NCI-H1417 treated with DMSO at 0.1 percent for 48 hours (cell line): ENCODE measurements around the gene B4GAT1.
"Not testable (repeated sequence)": the region's sequence is repeated elsewhere in the genome, so short reads cannot be mapped to it uniquely, and the experiment has no call there.

ENCODE experiments used
- DNase-seq: peaks from one replicate; lab custom pipeline; 2025; lab: John Stamatoyannopoulos, UW

B4GAT1 gene

DNA sequence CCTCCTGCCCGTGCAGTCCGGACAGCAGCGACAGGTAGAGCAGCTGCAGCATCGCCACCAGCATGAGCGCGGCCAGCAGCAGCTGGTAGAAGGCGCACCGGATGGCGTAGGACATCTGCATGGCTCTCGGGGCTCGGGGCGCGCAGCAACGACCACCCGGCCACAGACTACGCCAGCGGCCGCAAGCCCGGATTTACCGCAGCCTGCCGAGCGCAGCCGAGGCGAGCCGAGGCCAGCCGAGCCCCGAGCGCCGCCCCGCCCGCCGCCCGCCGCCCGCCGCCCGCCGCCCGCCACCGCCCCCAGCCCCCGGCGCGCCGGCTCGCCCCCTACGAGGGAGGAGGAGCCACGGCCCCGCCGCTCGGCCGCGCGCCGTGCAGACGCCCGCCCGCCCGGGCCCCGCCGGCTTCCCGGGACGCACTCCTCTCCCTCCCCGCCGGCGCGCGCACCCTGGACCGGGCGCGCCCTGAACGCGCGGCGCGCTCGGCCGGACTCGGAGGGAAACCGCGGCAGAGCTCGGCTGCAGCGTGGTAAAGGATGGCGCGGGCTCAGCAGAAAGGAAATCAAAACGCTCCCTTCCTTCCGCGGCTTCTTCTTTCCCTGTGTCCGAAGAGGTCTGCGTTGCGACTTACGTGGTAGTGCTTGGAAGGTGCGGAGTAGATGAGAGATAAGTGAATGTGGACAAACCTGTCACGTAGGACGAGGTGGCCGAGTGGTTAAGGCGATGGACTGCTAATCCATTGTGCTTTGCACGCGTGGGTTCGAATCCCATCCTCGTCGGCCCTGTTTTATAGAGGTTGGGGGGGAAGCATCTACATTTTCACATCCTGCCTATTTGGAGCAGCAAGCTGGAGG is at the start of gene B4GAT1:
Gene B4GAT1 (minus strand): TSS at position 205 of the 852 bp plus-strand sequence. CDS start 84 bp downstream, at position 121.
- DNase-seq, result peak; percentile 75

DNA sequence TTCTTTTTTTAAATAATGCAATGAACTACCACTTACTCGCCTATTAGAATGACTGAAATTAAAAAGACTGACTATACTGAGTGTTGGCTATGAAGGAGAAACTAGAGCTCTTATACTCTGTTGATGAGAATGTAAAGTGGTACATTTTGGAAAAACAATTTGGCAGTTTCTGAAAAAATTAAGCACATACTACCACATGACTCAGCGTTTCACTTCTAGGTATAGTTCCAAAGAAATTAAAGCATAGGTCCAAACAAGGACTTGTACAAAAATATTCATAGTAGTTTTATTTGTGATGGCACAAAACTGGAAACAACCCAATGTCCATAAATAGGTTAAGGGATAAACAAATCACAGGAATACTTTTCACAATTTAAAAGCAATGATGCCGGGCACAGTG is 46.5 kb upstream of the B4GAT1 start:
- DNase-seq, result no peak

DNA sequence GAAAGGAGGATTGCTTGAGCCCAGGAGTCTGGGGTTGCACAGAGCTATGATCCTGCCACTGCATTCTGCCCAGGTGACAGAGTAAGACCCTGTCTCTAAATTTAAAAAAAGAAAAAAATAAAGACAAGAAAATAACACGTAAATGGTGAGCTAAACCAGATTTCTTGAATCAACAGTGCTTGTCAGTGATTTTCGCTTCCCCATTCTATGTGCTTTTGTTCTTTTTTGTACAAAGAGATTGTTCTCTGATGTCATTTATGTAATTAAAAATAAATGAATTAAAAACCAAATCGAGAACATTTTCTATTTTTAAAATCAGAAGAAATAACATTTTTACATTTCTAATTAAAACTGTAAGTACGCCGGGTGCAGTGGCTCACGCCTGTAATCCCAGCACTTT is 43.9 kb upstream of the B4GAT1 start:
- DNase-seq, result no peak

DNA sequence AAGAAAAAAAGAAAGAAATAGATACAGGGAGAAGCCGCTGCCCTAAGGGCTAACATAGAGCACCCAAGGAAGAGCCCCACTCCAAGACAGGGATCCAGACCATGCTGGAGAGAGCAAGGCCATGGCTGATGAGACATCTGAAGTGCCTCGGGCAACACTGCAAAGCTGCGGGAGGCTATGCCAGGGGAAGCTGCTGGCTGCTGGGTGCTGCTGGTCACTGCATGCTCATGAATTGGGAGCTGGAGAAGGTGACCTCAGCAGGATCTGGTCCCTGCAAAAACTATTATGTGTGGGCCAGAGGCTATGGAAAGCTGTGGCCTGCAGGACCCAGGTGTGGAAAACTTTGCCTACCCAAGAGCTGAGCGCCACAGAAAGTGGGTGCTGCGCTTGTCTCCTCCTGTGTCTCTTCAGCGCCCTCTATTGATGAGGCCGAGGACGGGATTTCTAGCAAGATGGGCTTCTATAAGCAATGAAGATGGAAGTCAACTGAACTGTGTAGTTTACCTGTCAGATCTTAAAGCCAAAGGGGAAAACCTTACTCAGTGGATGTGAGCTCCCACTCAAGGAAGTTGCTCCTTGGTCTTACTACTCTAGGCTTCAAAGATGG is 41.5 kb upstream of the B4GAT1 start:
- peak; percentile 39 for DNase-seq

DNA sequence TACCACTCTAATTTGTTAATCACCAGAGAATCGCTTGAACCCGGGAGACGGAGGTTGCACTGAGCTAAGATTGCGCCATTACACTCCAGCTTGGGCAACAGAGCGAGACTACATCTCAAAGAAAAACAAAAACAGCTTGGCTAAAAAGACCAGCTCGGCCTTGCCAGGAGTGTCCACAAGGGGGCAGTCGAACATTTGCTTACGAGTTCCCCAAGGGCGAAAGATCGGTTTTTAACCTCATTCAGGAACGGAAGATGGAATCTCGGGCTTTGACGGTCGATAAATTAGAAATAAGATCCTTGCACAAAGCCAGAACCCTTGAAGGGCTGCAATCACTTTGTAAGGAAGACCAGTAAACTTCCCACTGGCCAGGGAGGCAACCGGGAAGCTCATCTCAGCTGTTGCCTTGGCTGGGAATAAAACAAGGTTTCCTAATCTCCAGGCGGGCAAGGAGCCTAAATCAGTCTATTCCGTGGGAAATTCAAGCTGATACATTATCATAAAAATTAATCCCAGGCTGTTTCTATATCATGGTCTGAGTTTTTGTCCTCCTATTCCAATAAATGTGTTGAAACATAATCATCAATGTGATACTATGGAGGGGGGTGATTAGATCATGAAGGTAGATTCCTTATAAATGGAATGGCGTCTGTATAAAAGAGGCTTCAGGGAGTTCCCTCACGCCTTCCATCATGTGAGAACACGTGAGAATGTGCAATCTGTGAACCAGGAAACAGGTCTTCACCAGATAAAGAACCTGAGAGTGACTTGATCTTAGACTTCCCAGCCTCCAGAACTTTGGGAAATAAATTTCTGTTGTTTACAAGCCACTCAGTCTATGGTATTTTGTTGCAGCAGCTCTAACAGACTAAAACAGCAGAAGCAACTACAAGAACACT is 39.0 kb upstream of the B4GAT1 start:
- peak; percentile 62 for DNase-seq

DNA sequence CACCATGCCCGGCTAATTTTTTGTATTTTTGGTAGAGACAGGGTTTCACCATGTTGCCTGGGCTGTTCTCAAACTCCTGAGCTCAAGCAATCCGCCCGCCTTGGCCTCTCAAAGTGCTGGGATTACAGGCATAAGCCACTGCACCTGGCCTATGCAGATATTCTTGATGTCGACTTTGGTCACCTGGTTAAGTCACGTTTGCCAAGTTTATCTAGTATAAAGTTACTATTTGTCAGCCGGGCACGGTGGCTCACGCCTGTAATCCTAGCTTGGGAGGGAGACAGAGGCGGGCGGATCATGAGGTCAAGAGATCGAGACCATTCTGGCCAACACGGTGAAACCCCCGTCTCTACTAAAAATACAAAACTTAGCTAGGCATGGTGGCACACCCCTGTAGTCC is 36.9 kb upstream of the B4GAT1 start:
- not testable (repeated sequence) for DNase-seq

DNA sequence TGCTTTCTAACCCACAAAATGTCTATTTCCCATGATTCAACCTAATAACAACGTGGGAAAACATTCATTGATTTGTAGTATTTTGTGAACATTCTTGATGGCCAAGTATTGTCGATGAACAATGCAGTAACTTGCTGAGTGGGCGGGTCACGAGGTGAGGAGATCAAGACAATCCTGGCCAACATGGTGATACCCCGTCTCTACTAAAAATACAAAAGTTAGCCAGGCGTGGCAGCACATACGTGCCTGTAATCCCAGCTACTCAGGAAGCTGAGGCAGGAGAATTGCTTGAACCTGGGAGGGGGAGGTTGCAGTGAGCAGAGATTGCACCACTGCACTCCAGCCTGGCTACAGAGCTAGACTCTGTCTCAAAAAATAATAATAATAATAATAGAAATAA is 32.8 kb upstream of the B4GAT1 start:
- DNase-seq, result not testable (repeated sequence)

DNA sequence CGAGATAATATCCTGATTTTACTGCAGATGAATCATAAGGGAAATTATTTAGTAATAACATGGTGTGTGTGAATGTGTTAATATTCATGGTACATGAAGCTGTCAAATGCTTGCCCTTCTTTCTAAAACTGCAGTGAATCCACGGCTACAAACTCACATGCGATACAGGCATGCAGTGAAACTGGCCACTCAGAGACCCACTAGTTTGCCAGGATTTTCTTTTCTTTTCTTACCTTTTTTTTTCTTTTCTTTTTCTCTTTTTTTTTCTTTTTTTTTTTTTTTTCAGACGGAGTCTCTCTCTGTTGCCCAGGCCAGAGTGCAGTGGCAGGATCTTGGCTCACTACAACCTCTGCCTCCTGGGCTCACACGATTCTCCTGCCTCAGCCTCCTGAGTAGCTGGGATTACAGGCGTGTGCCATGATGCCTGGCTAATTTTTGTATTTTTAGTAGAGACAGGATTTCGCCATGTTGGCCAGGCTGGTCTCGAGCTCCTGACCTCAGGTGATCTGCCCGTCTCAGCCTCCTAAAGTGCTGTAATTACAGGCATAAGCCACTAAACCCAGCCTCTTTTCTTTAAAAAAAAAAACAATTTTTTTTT is 26.4 kb upstream of the B4GAT1 start:
- not testable (repeated sequence) for DNase-seq

DNA sequence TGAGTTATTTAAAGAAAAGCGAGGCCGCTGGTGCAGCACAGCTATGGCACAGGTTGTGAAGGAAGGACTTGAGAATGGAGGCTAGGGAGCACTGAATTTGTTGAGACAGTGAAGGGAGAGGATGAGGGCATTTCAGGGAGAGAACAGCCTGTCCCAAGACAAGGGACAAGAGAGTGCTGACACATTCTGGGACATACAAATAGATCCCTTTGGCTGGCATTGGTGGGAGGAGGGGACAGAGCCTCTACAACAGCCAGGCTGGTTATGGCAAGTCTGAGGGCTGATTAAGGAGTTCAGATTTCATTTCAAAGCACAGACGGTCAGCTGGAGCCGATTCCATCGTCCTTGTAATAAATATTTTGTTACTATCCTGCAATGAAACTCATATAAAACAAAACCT is 25.8 kb upstream of the B4GAT1 start:
- DNase-seq, result no peak

DNA sequence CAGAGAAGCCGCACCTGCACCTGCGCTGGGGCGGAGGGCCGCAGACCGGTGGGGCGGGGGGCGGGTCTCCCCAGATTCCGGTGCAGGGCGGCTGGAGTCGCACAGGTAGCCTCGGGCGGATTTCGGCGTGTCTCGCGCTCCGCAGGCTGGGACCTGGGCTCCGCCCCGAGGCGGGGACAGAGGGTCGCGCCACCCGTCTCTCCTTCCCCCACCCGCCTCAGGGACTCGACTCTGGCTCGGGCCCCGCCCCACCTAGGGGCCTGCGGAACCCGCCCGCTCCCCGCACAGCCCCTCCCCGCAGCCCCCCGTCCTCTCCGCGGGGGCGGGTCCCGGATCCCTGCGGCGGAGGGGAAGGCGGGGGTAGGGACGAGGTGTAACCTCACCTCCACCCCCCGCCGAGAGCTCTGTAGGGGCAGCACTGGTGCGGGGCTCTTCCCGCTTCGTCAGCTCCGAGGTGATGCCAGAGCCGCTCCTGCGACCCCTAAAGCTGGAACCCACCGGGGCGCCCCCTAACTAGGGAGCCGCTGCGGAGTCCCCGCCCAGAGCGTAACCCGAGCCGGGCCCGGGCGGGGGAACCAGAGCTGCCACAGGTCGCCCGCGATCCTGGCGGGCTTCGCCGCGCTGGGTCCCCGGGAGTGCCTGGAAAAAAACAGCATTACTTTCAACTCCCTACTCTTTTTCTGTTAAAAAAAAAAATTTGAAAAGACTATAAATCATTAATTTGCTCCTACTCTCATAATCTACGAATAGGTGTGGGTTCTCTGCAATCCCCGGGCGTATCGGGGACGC is 24.4 kb upstream of the B4GAT1 start, which contains the start of gene SLC29A2:
Gene SLC29A2 (minus strand): TSS at position 134 of the 789 bp plus-strand sequence. CDS start 169 bp downstream, outside the sequence.
- DNase-seq, result peak; percentile 20

DNA sequence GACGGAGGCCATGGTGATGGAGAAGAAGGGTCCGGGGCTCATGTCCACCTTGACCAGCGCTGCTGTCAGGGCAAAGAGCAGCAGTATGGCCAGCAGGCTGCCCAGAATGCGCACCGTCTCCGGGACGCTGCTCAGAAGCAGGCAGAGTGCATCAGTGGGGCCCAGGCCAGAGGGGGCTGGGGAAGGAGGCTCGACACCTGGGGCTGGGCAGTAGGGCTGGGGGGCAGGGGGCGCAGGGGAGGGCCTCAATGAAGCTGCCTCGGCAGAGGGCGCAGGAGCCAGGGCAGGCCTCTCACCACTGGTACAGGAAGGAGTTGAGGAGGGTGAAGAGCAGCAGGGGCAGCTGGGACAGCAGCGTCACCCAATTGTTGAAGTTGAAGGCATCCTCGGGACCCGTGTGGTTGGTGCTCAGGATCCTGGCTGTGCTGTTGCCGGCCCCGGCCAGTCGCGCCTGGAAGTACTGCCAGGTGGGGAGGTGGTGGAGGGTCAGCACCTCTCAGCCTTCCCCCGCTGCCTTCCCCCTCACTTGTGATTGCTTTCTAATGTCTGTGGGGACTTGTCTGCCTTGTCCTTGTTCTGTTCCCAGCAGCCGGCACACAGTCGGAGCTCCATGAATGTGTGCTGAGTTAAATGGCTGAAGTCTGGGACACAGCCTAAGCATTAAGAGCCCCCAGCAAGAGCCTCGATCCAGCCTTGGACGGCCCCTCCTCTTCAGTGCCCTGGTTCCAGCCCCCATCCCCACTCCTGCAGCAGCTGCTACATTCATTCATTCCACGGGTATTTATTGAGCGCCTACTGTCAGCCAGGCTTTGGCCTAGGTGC is 21.9 kb upstream of the B4GAT1 start:
- no peak for DNase-seq

DNA sequence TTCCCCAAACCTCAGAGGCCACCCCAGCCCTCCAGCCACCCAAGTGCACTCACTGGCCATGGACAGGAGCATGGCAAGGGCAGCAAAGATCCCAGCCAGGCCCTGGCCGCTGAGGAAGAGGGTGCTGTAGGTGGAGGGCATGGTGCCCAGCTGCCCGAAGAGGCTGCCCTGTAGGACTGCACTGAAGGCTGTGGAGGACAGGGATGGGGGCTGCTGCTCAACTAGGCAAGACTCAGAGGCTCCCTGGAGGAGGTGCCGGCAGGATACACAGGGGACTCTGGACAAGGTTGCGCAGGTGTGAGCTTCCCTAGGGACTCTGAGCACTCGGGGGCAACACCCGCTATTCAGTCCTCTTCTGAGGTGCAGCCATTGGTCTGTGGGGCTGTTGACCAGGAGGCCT is 21.1 kb upstream of the B4GAT1 start:
- DNase-seq, result no peak

DNA sequence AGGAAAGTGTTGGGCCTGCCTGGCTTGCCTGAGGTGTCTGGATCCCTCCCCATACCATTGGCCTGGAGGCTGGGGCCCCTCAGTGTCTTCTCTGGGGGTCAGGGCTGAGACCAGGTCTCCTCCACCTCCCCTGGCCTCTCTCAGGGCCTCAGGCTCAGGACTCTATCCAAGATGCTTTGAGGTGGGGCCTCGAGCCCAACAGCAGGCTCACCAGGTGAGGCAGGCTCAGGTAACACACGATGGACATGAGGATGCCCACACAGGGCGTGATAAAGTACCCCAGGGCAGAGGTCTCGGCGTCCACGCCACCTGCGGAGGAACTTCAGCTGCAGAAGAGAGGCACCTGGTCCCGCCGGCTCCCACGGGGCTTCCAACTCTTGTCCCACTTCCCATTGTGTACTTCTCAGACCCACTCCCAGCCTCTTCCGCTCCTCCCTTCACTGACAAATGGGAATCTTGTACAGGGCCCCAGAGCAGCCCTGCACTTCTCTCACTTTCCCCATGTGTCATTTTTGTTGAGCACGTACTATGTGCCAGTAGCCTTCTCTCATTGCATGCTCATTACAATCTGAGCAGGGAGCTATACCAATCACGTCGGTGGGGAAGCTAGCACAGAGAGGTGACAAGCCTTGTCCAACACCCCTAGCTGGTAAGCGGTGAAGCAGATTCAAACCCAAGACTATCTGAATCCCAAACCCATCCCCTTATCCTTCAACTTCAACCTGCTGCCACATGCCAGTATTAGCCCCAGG is 20.3 kb upstream of the B4GAT1 start:
- no peak for DNase-seq

DNA sequence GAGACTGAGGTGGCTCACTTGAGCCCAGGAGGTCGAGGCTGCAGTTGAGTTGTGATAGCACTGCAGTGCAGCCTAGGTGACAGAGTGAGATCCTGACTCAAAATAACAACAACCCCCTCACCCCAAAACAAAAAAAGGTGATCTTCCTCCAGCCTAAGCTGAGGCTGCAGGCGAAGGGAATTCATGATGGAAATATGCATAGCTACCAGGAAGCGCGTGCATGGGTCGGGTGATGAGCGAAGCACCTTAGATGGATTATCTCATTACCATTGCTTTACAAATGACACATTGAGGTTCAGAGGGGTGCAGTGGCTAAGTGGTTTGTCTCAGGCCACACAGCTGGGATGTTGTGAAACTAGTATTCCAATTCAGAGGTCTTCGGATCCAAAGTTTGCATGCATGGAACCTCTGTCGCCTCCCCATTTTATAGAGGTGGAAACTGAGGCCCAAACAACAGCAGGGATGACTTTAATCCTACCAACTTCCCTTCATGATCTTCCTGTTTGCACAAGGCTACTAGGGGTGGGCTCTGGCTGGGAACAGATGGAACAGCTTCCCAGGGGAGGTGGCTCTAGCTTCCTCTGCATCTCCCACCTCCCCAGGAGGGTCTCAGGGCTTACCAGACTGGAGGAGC is 19.5 kb upstream of the B4GAT1 start:
- DNase-seq, result no peak

DNA sequence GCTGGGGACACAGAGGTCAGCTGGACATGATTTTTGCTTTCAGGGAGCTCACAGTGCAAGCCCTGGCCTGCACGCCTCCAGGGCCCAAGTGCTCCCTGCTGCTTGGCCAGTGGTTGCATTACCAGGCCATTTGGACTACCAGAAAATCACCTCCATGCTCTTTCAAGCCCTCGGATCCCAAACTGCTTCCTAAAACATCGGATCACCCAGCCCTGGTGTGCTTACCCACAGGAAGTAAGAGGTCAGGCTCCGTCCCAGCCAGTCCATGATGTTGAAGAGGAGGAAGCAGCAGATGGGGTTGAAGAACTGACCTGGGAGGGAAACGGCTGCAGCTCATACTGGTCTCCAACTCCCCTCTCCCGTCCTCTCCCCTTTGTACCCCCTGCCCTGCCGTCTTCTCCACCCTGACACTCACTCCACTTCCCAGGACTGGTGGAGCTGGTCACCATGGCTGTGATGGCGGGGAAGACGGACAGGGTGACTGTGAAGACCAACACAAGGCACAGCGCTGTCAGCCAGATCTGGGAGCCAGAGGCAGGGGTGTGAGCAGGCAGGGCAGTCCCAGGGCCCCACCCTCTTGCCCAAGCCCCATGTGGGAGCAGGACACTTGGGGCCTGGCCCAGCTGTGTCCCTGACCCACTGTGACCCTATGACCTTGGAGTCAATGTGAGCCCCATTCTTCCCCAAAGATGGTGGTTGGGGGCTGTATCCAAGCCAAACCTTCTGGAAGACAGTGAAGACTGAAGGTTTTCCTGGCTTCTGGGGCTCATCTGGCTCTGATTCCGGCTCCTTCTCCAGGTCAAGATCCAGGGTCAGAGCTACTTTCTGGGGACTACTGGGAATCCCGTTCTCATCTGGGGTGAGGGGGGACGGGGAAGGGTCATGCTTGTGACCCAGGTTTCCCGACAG is 18.5 kb upstream of the B4GAT1 start:
- DNase-seq, result no peak

DNA sequence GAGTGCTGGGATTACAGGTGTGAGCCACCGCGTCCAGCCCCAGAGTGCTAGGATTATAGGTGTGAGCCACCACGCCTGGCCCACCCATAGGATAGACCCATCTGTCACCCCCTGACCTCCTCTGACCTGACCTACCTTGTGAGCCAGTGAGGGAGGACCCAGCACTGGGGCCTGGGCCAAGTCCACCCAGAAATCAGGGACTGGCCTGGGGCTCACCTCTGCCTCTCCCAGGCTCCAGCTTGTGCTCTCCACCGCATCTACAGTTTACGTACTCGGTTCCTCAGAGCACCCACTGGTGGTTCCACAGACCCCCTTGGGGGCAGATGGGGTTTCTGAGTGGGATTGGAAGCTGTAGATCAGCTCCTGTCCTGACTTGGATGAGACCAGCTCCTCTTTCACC is 17.7 kb upstream of the B4GAT1 start:
- DNase-seq, result no peak

DNA sequence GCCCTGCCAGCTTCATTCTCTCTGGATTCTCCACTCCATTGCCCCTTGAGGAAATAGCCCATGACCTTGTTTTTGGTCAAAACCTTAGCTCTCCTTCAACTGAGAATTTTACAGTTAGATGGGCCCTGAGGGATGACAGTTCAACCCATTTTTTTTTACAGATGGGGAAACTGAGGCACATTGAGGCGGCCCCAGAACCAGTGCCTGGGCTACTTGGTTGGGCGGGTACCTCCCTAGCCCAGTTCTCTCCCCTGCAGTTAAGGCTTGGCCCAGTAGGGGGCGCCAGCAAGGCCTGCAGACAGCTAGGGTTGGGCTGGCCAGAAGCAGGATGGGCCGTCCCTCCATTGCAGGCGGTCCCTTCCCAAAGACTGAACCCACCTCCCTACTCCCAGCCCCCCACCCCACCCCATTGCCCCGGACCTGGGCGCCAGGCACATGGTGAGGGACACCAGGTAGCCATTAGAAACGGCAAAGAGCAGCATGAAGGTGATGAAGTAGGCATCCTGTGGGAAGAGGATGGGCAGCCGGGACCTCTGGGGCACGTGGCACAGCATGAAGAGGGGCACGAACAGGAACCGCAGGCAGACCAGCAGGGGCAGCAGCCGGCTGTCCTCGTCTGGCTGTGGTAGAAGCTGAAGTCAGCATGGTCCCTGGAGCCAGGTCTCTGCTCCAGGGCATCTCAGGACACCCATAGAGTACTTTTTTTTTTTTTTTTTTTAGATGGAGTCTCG is 16.5 kb upstream of the B4GAT1 start:
- no peak for DNase-seq
